Endothelial cell of umbilical vein (primary cell): ENCODE results near the gene IGSF5. TPM values are rescaled to one million over a fixed set of nuclear protein-coding genes. Genes with fewer than 3 reads are reported as not detected.

Source experiments
- BruUV-seq: library from RNA; stranded (reverse); fragments of 400-500 nt; replicated peaks from 2 replicates; lab custom pipeline; 2021; lab: Mats Ljungman, UMichigan
- CTCF ChIA-PET: fragments of 300-600, 350-600 bp; sonication (Branson Sonifier 250); formaldehyde crosslinking; loops from one replicate; lab custom pipeline; 2021; ENCODE audit warnings: antibody characterized with exemption, inconsistent platforms; lab: Charles Lee
- POLR2A ChIA-PET: fragments of 300-600, 350-600 bp; sonication (Branson Sonifier 250); formaldehyde crosslinking; loops from one replicate; lab custom pipeline; 2021; ENCODE audit warnings: antibody characterized with exemption, inconsistent platforms; lab: Charles Lee
- DNase-seq: peaks from one replicate; pipeline ENCODE4 v3.0.0-alpha.2; 2011; ENCODE audit warnings: low read depth, low spot score
- FAIRE-seq: peaks from 2 replicates; lab custom pipeline; 2011; peaks lifted over from hg19 to GRCh38; lab: Jason Lieb, UNC
- H2AFZ ChIP-seq: 2 replicates; pipeline ENCODE4 v1.6.0; 2012; ENCODE audit warnings: low read depth, low read length, control low read depth, inconsistent platforms
- H3K27ac ChIP-seq: 2 replicates; pipeline ENCODE4 v1.5.1; 2011; ENCODE audit warnings: low read depth, mild to moderate bottlenecking, control low read depth, low read length, moderate library complexity; ENCODE audit not compliant: insufficient read depth
- H3K27me3 ChIP-seq, 2 experiments: 2 replicates each; pipeline versions ENCODE4 v1.6.0 to v1.6.1; 2011; ENCODE audit warnings: low read length in 2 of 2, mixed read lengths in 1 of 2; ENCODE audit not compliant: control insufficient read depth in 2 of 2, insufficient read depth in 2 of 2
- H3K36me3 ChIP-seq, 2 experiments: 2 replicates in 1 of 2; 3 replicates in 1 of 2; pipeline ENCODE4 v1.5.1; 2011; ENCODE audit warnings: low read length in 2 of 2, mild to moderate bottlenecking in 1 of 2, moderate library complexity in 1 of 2; ENCODE audit not compliant: control insufficient read depth in 2 of 2, insufficient read depth in 2 of 2; ENCODE audit errors: extremely low read depth in 1 of 2
- H3K4me1 ChIP-seq: 3 replicates; pipeline ENCODE4 v1.5.1; 2011; ENCODE audit warnings: mild to moderate bottlenecking, low read length; ENCODE audit not compliant: control insufficient read depth, insufficient read depth; ENCODE audit errors: extremely low read depth
- H3K4me2 ChIP-seq: 2 replicates; pipeline ENCODE4 v1.6.1; 2011; ENCODE audit warnings: low read length, control low read depth, mixed read lengths; ENCODE audit not compliant: insufficient read depth
- H3K4me3 ChIP-seq, 3 experiments: fragments of 200-600 bp in 1 of 3; sonication (generic), shearing (Covaris generic) in 1 of 3; replicated peaks in 1 of 3; 2 replicates each; pipeline ENCODE4 v1.5.1; 2011 to 2016; ENCODE audit warnings: control low read depth in 3 of 3, low read length in 3 of 3, mild to moderate bottlenecking in 2 of 3, inconsistent platforms in 1 of 3, low read depth in 1 of 3, moderate library complexity in 1 of 3; ENCODE audit not compliant: insufficient read depth in 1 of 3
- H3K79me2 ChIP-seq: 2 replicates; pipeline ENCODE4 v1.6.0; 2012; ENCODE audit warnings: low read length, inconsistent platforms; ENCODE audit not compliant: control insufficient read depth, insufficient read depth
- H3K9ac ChIP-seq: replicated peaks from 2 replicates; pipeline ENCODE3; 2011; ENCODE audit warnings: low read length, control low read depth; ENCODE audit not compliant: insufficient read depth; ENCODE audit errors: extremely low read depth
- H3K9me1 ChIP-seq: replicated peaks from 3 replicates; pipeline ENCODE4 v1.6.0; 2011; ENCODE audit warnings: mild to moderate bottlenecking, low read length; ENCODE audit not compliant: control insufficient read depth, insufficient read depth; ENCODE audit errors: extremely low read depth
- H3K9me3 ChIP-seq: replicated peaks from 2 replicates; pipeline ENCODE4 v1.5.1; 2012; ENCODE audit warnings: low read length, inconsistent platforms; ENCODE audit not compliant: control insufficient read depth, insufficient read depth
- H4K20me1 ChIP-seq: replicated peaks from 2 replicates; pipeline ENCODE3; 2011; ENCODE audit warnings: mild to moderate bottlenecking, low read length; ENCODE audit not compliant: control insufficient read depth, insufficient read depth; ENCODE audit errors: extremely low read depth
- CTCF ChIP-seq, 2 donors: IDR thresholded peaks; 1 replicate in 1 of 2; 2 replicates in 1 of 2; pipeline ENCODE4 v1.5.1; 2011; ENCODE audit warnings: low read length in 2 of 2, mild to moderate bottlenecking in 2 of 2, moderate library complexity in 2 of 2, control low read depth in 1 of 2, inconsistent platforms in 1 of 2, low read depth in 1 of 2; ENCODE audit not compliant: insufficient read depth in 1 of 2; ENCODE audit errors: extremely low read depth in 1 of 2
- EZH2 ChIP-seq: IDR thresholded peaks from 2 replicates; pipeline ENCODE4 v1.6.1; 2012; ENCODE audit warnings: borderline replicate concordance, low read depth, mild to moderate bottlenecking, moderate library complexity, low read length, inconsistent platforms; ENCODE audit not compliant: severe bottlenecking
- FOS ChIP-seq: IDR thresholded peaks from 2 replicates; pipeline ENCODE4 v1.6.1; 2011; ENCODE audit warnings: mild to moderate bottlenecking, low read length, moderate library complexity, borderline replicate concordance; ENCODE audit not compliant: insufficient read depth
- GATA2 ChIP-seq: IDR thresholded peaks from 2 replicates; pipeline ENCODE4 v1.7.0; 2011; ENCODE audit warnings: low read depth, mild to moderate bottlenecking, moderate library complexity, mixed read lengths, low read length; ENCODE audit not compliant: insufficient read length, insufficient read depth
- JUN ChIP-seq: IDR thresholded peaks from 2 replicates; pipeline ENCODE4 v1.6.1; 2011; ENCODE audit warnings: borderline replicate concordance, low read depth; ENCODE audit not compliant: insufficient read length, insufficient read depth
- MAX ChIP-seq: IDR thresholded peaks from 2 replicates; pipeline ENCODE4 v1.6.1; 2011; ENCODE audit not compliant: insufficient read depth, insufficient read length
- MYC ChIP-seq: IDR thresholded peaks from one replicate; pipeline ENCODE4 v1.6.1; 2011; ENCODE audit warnings: mild to moderate bottlenecking, low read depth, low read length
- POLR2A ChIP-seq: IDR thresholded peaks from 2 replicates; pipeline ENCODE4 v1.6.1; 2012; ENCODE audit warnings: low read depth, mild to moderate bottlenecking, control low read depth, low read length
- POLR2AphosphoS5 ChIP-seq: IDR thresholded peaks from 2 replicates; pipeline ENCODE4 v1.6.1; 2012; ENCODE audit warnings: low read depth, mild to moderate bottlenecking, control low read depth, low read length, moderate library complexity; ENCODE audit not compliant: insufficient read depth
- dilution Hi-C: fragments of 300-500 bp; cut with MboI; formaldehyde crosslinking; loops from one replicate; pipeline ENCODE4 v1.15.0; 2019; ENCODE audit warnings: low sequenced_read_pairs; ENCODE audit not compliant: extremely low pct_ligation_motif_present
- intact Hi-C: fragments of 100-400 bp; cut with micrococcal nuclease; formaldehyde crosslinking; loops from one replicate; pipeline ENCODE4 v1.10.0; 2022
- polyA plus RNA-seq, 4 experiments: library from polyadenylated mRNA; depleted of rRNA in 3 of 4; stranded (reverse) in 3 of 4; unstranded in 1 of 4; fragments of >200 nt; gene quantifications; 2 replicates each; pipeline versions ENCODE4 v1.2.1 to v1.2.3, GENCODE V29; 2011 to 2012; ENCODE audit warnings: missing spikeins in 1 of 4
- total RNA-seq: library from RNA; stranded (reverse); gene quantifications from 2 replicates; pipeline ENCODE4 v1.2.3, GENCODE V29; 2021

IGSF5 gene
- total and polyA plus RNA-seq, 2 donors (not counting 3 experiments of a cell fraction or from before 2014, with no cell fraction given): not detected

GRCh38 chr21:39809936-39810335 lies 65.0 kb downstream of the IGSF5 start:
- Histone ChIP-seq H3K9ac (no peak overlapping the region), H3K4me2 (no peak overlapping the region), H3K79me2 (no peaks in the 10 kb centered on the region), H3K9me1 (no peaks in the 10 kb centered on the region), H3K4me3 (no peak overlapping the region), H3K9me3 (peaks cover 8% of the 10 kb centered on the region), H3K36me3 (no peaks in the 10 kb centered on the region), H3K4me1 (no peaks in the 10 kb centered on the region), H3K27me3 (no peaks in the 10 kb centered on the region), H4K20me1 (no peaks in the 10 kb centered on the region), H2AFZ (no peak overlapping the region), H3K27ac (no peak overlapping the region)
- dilution Hi-C loops: no loop called here
- ChIA-PET POLR2A (no interaction called here), CTCF (no interaction called here)
- no peak for DNase-seq
- intact Hi-C loops: no loop called here
- TF ChIP-seq POLR2A (no peak), JUN (no peak), GATA2 (no peak), CTCF (IDR thresholded peaks at IDR 0.05; ENCODE audit: extremely low read depth in 1 of 2, insufficient read depth in 1 of 2, low read depth in 1 of 2, low read length in 2 of 2) (no peak), MAX (no peak), POLR2AphosphoS5 (no peak), FOS (no peak), MYC (no peak), EZH2 (no peak)
- FAIRE-seq: no peak
- BruUV-seq: no TSS peak
